ENCODE data around the gene CLEC14A.

Gene CLEC14A, protein sequence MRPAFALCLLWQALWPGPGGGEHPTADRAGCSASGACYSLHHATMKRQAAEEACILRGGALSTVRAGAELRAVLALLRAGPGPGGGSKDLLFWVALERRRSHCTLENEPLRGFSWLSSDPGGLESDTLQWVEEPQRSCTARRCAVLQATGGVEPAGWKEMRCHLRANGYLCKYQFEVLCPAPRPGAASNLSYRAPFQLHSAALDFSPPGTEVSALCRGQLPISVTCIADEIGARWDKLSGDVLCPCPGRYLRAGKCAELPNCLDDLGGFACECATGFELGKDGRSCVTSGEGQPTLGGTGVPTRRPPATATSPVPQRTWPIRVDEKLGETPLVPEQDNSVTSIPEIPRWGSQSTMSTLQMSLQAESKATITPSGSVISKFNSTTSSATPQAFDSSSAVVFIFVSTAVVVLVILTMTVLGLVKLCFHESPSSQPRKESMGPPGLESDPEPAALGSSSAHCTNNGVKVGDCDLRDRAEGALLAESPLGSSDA

DNA sequence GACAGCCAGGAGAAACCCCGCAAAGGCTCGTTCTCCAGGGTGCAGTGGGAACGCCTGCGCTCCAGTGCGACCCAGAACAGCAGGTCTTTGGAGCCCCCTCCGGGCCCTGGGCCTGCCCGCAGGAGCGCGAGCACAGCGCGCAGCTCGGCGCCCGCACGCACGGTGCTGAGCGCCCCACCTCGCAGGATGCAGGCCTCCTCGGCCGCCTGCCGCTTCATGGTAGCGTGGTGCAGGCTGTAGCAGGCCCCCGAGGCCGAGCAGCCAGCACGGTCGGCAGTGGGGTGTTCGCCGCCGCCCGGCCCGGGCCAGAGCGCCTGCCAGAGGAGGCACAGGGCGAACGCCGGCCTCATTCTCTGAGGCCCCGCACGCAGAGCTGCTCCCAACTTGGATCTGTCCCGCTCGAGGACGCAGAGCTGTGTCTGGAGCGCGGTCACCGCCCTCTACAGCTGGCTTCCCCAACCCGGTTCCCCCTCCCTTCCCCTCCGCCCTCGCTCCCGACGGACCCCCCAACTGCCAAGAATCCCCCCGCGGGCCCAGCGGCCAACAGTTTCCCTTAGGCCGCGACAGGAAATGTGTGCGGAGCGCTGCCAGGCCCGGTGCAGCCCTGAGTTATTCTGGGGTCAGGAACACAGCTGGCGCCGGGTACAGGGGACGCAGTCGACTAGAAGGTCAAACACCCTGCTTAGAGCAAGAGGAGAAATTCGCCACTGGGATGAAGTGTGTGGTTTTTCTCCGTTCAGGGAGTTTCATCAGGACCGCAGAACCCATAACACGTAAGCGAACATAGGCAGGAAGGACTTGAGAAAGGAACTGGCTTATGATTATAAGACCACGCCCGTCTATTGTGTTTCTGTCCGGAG, at the start of gene CLEC14A:
CLEC14A (minus strand) TSS at position 421 of the 860 bp plus-strand sequence; CDS start at position 350, 71 bp downstream.
- DNase-seq (ENCODE audit: low read depth) = no peak
- H3K4me3 ChIP-seq (ENCODE audit: low read depth, low read length) = no peak within 1 kb of the TSS
- TF ChIP-seq, protein P1, sequence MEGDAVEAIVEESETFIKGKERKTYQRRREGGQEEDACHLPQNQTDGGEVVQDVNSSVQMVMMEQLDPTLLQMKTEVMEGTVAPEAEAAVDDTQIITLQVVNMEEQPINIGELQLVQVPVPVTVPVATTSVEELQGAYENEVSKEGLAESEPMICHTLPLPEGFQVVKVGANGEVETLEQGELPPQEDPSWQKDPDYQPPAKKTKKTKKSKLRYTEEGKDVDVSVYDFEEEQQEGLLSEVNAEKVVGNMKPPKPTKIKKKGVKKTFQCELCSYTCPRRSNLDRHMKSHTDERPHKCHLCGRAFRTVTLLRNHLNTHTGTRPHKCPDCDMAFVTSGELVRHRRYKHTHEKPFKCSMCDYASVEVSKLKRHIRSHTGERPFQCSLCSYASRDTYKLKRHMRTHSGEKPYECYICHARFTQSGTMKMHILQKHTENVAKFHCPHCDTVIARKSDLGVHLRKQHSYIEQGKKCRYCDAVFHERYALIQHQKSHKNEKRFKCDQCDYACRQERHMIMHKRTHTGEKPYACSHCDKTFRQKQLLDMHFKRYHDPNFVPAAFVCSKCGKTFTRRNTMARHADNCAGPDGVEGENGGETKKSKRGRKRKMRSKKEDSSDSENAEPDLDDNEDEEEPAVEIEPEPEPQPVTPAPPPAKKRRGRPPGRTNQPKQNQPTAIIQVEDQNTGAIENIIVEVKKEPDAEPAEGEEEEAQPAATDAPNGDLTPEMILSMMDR (IDR thresholded peaks at IDR 0.05; ENCODE audit: insufficient read depth, low read depth, low read length, missing control alignments) = no peak

DNA sequence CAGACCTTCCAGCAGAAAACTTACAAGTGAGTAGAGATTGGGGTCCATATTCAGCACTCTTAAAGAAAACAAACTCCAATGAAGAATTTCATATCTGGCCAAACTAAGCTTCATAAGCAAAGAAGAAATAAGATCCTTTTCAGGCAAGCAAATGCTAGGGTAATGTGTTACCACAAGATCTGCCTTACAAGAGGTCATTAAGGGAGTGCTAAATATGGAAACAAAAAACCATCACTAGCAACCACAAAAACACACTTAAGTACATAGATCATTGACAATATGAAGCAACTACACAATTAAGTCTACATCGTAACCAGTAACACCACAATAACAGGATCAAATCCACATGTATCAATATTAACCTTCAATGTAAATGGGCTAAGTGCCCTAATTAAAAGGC, 47.1 kb upstream of the CLEC14A start:
- TF ChIP-seq, protein P1 (IDR thresholded peaks at IDR 0.05; ENCODE audit: insufficient read depth, low read depth, low read length, missing control alignments) = no peak
- no peak for DNase-seq (ENCODE audit: low read depth)
- no peak overlapping the region for H3K4me3 ChIP-seq (ENCODE audit: low read depth, low read length)

DNA sequence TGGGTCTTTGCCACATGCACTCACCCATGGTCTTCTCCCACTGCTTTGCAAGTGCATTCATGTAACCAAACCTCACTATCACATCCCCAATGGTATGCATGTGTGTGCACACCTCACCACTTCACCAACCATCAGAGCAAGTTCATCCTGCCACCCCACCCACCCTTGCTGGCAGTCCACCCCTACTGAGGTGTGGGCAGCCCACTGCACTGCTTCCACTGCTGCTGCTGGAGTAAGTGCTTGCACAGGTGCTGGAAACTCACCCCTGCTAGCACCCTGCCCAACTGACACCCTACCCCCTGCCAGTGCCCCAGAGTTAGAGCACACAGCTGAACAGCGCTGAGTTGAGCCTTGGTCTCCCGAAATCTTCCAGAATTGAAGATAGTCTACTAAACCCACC, 46.1 kb upstream of the CLEC14A start:
- no peak for DNase-seq (ENCODE audit: low read depth)
- no peak overlapping the region for H3K4me3 ChIP-seq (ENCODE audit: low read depth, low read length)
- TF ChIP-seq, protein P1 (IDR thresholded peaks at IDR 0.05; ENCODE audit: insufficient read depth, low read depth, low read length, missing control alignments) = no peak

DNA sequence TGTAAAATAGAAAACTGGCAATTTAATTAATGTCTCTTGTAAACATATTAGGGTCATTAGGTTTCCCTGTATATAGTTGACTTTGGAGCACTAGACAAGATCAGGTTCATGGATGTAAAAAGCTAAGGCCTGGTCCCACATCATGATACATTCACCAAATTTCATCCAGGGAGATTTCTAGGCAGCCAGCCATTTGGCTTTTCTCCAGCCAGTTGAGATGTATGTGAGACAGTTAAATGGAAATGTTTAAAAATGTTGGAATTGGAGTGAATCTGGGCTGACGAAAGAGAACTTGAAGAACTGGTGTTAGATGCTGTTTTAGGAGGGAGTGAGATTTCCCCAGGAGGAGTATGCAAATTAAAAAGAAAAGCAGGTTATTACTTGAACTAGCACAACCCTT, 41.8 kb upstream of the CLEC14A start:
- no peak overlapping the region for H3K4me3 ChIP-seq (ENCODE audit: low read depth, low read length)
- DNase-seq (ENCODE audit: low read depth) = no peak
- TF ChIP-seq, protein P1 (IDR thresholded peaks at IDR 0.05; ENCODE audit: insufficient read depth, low read depth, low read length, missing control alignments) = no peak

DNA sequence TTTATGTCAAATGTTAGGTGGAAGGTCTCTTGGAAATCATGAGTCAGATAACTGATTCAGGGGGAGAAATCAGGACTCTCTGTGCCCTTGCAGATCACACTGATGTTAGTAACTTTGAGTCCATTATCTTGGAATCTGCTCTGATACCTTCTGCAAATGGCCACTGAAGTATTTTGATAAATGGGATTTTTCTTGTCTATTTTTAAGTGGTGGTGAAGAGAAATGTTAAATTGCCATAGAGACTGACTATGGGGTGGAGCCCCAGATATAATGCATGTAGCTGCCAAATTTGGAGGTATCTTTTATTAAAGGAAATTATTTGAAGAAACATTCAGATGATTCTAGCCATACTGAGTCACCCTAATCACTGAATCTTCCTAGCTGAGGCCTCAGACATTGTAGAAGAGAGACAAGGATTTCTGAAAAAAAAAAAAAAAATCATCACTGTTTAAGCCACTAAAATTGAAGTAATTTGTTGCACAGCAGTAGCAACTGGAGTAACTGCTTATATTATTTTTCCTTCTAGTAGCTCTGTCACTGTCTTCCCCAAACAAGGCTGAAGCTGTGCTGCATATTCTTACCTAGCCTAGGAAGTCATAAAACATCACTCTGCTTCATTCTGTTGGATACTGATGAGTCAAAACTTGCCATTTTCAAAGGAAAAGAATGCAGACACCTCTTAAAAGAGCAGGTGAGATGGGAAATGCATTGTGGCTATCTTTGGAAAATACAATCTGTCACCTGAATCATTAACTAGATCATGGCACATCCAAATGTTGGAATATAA, 36.0 kb upstream of the CLEC14A start:
- DNase-seq (ENCODE audit: low read depth) = no peak
- no peak overlapping the region for H3K4me3 ChIP-seq (ENCODE audit: low read depth, low read length)
- TF ChIP-seq, protein P1 (IDR thresholded peaks at IDR 0.05; ENCODE audit: insufficient read depth, low read depth, low read length, missing control alignments) = no peak

DNA sequence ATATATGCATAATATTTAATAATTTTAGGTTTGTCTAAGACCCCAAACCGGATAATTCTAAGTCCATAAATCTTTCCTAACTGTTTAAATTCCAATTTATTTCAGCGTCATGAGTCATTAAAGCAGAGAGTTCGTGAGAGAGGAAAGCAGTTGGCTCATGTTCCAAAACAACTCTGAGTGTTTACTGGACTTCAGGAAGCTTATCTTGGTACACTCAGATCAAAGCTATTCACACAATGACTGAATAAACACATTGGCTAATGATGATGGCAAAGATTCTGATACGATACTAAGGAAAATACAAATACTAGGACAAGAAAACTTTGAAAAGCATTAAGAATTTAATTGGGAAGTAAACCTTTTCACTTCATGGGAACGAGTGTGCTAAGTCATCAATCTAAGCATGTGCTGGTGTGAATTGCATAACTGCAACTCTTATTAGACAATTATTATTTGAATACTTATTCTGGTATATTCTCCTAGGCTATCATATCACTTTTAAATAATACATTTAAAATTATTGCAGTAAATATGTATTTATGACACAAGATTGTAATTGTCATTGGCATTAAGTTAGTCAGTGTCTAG, 34.8 kb upstream of the CLEC14A start:
- H3K4me3 ChIP-seq (ENCODE audit: low read depth, low read length) = no peak overlapping the region
- DNase-seq (ENCODE audit: low read depth) = no peak
- TF ChIP-seq, protein P1 (IDR thresholded peaks at IDR 0.05; ENCODE audit: insufficient read depth, low read depth, low read length, missing control alignments) = no peak

Data from GM12865 (cell line).